Lung (tissue), 16 donors: Measurements from ENCODE around the gene TREML4. TPM values are rescaled to one million over a fixed set of nuclear protein-coding genes. Genes with fewer than 3 reads are reported as not detected.

Experiments used
- ATAC-seq: fragments of 200-7000 bp; cut with Tn5 transposase; one replicate; pipeline ENCODE4 v1.9.1; 2020; ENCODE audit warnings: moderate number of reproducible peaks; ENCODE audit not compliant: insufficient read depth, low FRiP score
- DNase-seq, 3 donors: peaks; one replicate each; pipeline ENCODE4 v3.0.0-alpha.2; 2013 to 2017
- H3K27ac ChIP-seq, 2 donors: one replicate each; pipeline ENCODE4 v1.5.1; 2013; ENCODE audit warnings: mild to moderate bottlenecking in 2 of 2, moderate library complexity in 2 of 2, control low read depth in 1 of 2, inconsistent platforms in 1 of 2, low read depth in 1 of 2, low read length in 1 of 2
- H3K27me3 ChIP-seq, 3 donors: one replicate each; pipeline ENCODE4 v1.5.1; 2013; ENCODE audit warnings: low read length in 2 of 3; ENCODE audit not compliant: control insufficient read depth in 3 of 3, insufficient read depth in 3 of 3
- H3K36me3 ChIP-seq, 4 donors: one replicate each; pipeline ENCODE4 v1.5.1; 2013; ENCODE audit warnings: low read length in 4 of 4, mild to moderate bottlenecking in 1 of 4, moderate library complexity in 1 of 4; ENCODE audit not compliant: control insufficient read depth in 4 of 4, insufficient read depth in 4 of 4
- H3K4me1 ChIP-seq, 5 donors: one replicate each; pipeline ENCODE4 v1.5.1; 2013; ENCODE audit warnings: low read length in 5 of 5, mild to moderate bottlenecking in 2 of 5, moderate library complexity in 1 of 5; ENCODE audit not compliant: control insufficient read depth in 5 of 5, insufficient read depth in 5 of 5
- H3K4me3 ChIP-seq: one replicate; pipeline ENCODE4 v1.5.1; 2013; ENCODE audit warnings: mild to moderate bottlenecking, control low read depth, moderate library complexity
- H3K9ac ChIP-seq, 2 donors: one replicate each; pipeline ENCODE4 v1.5.1; 2013; ENCODE audit warnings: low read length in 2 of 2, control low read depth in 1 of 2; ENCODE audit not compliant: insufficient read depth in 1 of 2
- H3K9me3 ChIP-seq, 4 donors: one replicate each; pipeline ENCODE4 v1.5.1; 2013; ENCODE audit warnings: low read length in 3 of 4, mild to moderate bottlenecking in 1 of 4, moderate library complexity in 1 of 4; ENCODE audit not compliant: control insufficient read depth in 4 of 4, insufficient read depth in 3 of 4
- WGBS, 2 donors: extraction: QIAGEN DNeasy Blood & Tissue Kit; methylation state at CpG; one replicate each; pipeline ENCODE4 v1.1.7; 2013; 5-methylcytosine and 5-hydroxymethylcytosine counted together
- long read RNA-seq, 5 donors: transcript quantifications; one replicate each; lab custom pipeline, GENCODE V29; 2026
- polyA plus RNA-seq, 2 donors: library from polyadenylated mRNA; stranded (reverse); fragments of 200-250 nt; gene quantifications; one replicate each; pipeline ENCODE4 v1.2.1, GENCODE V29; 2013
- total RNA-seq, 2 donors: library from RNA; depleted of rRNA in 1 of 2; stranded (reverse); fragments of >200 nt in 1 of 2; gene quantifications; one replicate each; pipeline ENCODE4 v1.2.1, GENCODE V29; 2014 to 2021
- TF ChIP-seq, protein P1 (sequence below): IDR thresholded peaks from 2 replicates; pipeline ENCODE4 v1.5.1; 2012; ENCODE audit warnings: mild to moderate bottlenecking; ENCODE audit errors: control extremely low read depth, extremely low read depth
- donor health status: control.
- donor health status: control.
- donor health status: Bipolar disorder and iron deficiency.
- donor health status: healthy.
- donor health status: DM: yes; HTN: yes; CAD: no.

The TREML4 gene, protein sequence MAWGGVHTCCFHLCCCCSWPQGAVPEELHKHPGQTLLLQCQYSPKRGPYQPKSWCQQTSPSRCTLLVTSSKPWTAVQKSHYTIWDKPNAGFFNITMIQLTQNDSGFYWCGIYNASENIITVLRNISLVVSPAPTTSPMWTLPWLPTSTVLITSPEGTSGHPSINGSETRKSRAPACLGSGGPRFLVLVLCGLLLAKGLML
- total RNA-seq (1 to 10 TPM in 1 of 2 donors, not detected in 1; 1.3 TPM), polyA plus RNA-seq (1 to 10 TPM in 1 of 2 donors, not detected in 1; 5.8 TPM)
- long read RNA-seq, donor 1 = 0 reads
- long read RNA-seq, donor 2 = 0 reads
- long read RNA-seq, donor 3 = 0 reads
- long read RNA-seq, donor 4 = 0 reads
- long read RNA-seq, donor 5 = 0 reads

DNA sequence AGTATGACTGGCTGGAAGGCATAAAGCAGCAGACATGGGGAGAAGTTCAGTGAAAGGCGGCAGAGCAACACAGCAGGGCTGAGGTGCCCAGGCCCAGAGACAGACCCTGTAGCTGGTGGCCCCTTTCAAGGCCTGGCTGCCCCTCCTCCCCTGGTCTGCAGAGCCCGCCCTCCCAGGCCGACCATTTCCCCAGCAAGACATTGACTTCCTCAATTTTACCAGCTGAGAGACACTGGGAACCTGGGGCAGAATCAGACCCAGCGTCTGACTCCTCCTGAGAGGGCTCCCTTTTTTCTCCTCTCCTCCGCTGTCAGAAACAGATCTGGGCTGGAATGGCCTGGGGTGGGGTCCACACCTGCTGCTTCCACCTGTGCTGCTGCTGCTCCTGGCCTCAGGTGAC, at the start of gene TREML4:
Gene TREML4, plus strand, starts transcription at position 254 of the 400 bp plus-strand sequence. Its CDS starts 79 bp downstream, at position 333.
- Histone ChIP-seq H3K36me3 (no peaks in the 10 kb centered on the region), H3K4me3 (no peak within 1 kb of the TSS), H3K9ac (no peak within 1 kb of the TSS), H3K27ac (no peak within 1 kb of the TSS), H3K4me1 (no peaks in the 10 kb centered on the region), H3K9me3 (peaks cover 0 to 2% (median 0%) of the 10 kb centered on the region in 4 donors), H3K27me3 (peaks cover 0 to 5% (median 2%) of the 10 kb centered on the region in 3 donors)
- TF ChIP-seq, protein P1, sequence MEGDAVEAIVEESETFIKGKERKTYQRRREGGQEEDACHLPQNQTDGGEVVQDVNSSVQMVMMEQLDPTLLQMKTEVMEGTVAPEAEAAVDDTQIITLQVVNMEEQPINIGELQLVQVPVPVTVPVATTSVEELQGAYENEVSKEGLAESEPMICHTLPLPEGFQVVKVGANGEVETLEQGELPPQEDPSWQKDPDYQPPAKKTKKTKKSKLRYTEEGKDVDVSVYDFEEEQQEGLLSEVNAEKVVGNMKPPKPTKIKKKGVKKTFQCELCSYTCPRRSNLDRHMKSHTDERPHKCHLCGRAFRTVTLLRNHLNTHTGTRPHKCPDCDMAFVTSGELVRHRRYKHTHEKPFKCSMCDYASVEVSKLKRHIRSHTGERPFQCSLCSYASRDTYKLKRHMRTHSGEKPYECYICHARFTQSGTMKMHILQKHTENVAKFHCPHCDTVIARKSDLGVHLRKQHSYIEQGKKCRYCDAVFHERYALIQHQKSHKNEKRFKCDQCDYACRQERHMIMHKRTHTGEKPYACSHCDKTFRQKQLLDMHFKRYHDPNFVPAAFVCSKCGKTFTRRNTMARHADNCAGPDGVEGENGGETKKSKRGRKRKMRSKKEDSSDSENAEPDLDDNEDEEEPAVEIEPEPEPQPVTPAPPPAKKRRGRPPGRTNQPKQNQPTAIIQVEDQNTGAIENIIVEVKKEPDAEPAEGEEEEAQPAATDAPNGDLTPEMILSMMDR = no peak
- WGBS, 2 donors = 20 to 71% methylated on average over 5 of the region's 5 CpGs
- DNase-seq (no peak), ATAC-seq (no peak)

DNA sequence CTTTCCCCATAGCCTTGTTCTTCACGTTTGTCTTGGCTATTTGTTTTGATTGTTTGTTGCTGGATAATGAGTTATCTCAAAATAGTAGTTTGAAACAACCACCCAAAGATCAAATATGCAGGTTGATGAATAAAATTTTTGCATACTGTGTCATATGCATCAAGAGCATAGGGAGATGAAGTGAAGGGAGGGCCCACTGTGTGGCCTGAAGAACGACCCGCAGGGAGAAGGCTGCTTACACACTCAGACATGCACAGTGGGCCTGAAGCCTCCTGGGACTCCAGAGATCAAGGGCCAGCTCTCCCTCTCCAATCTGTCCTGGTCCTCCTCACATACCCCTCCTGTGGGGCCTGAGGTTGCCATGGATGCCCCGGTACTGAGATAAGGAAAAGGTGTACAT, 49.0 kb upstream of the TREML4 start:
- TF ChIP-seq, protein P1 = no peak
- peaks cover 0 to 21% (median 2%) of the 10 kb centered on the region in 3 donors for H3K27me3 ChIP-seq
- peaks cover 0 to 2% (median 0%) of the 10 kb centered on the region in 4 donors for H3K9me3 ChIP-seq
- no peak overlapping the region for H3K27ac ChIP-seq
- no peak overlapping the region for H3K4me3 ChIP-seq
- H3K4me1 ChIP-seq = no peaks in the 10 kb centered on the region
- DNase-seq (no peak), ATAC-seq (no peak)
- H3K36me3 ChIP-seq = no peaks in the 10 kb centered on the region
- no peak overlapping the region for H3K9ac ChIP-seq
- 63 to 83% methylated on average over 4 of the region's 4 CpGs for WGBS, 2 donors

DNA sequence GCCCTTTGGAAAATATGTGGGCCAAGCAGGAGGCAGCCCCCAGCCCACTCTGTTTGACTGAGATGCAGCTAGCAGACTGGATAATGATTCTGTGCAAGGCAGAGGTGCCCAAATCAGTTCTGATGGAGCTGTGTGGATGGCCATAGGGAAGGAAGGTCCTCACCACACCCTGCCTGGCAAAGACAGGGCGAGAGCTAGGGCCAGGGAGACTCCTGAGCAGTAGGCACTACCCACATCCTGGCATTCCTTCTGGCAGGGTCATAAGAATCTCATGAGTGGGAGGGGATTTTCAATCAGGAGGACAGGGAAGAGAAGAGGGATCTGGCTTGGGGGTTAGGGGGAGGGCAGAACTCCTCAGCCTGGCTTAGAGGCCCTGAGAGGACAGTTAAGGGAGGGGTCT, 46.6 kb upstream of the TREML4 start:
- no peak overlapping the region for H3K9ac ChIP-seq
- H3K27ac ChIP-seq = no peak overlapping the region
- H3K27me3 ChIP-seq = peaks cover 0 to 14% (median 2%) of the 10 kb centered on the region in 3 donors
- DNase-seq = no peak
- no peak overlapping the region for H3K4me3 ChIP-seq
- H3K36me3 ChIP-seq = no peaks in the 10 kb centered on the region
- H3K9me3 ChIP-seq = peaks cover 0 to 2% (median 0%) of the 10 kb centered on the region in 4 donors
- no peaks in the 10 kb centered on the region for H3K4me1 ChIP-seq
- TF ChIP-seq, protein P1 = no peak
- WGBS, 2 donors = 69 to 72% methylated on average over 1 of the region's 1 CpG
- ATAC-seq = no peak
